Keratinocyte (primary cell): ENCODE results near the gene CLSTN3.

ENCODE experiments used
- CTCF ChIP-seq, 3 experiments: IDR thresholded peaks in 1 of 3; conservative IDR thresholded peaks in 1 of 3; optimal IDR thresholded peaks in 1 of 3; 2 replicates in 2 of 3; 3 replicates in 1 of 3; pipeline versions ENCODE3 to v1.5.1; 2011; ENCODE audit warnings: low read length in 3 of 3, mild to moderate bottlenecking in 3 of 3, moderate library complexity in 2 of 3, control low read depth in 1 of 3, inconsistent platforms in 1 of 3; ENCODE audit not compliant: insufficient read depth in 2 of 3; ENCODE audit errors: extremely low read depth in 1 of 3
- EZH2 ChIP-seq: IDR thresholded peaks from one replicate; pipeline ENCODE4 v1.6.1; 2012; ENCODE audit warnings: inconsistent platforms, mild to moderate bottlenecking, low read length, moderate library complexity

DNA sequence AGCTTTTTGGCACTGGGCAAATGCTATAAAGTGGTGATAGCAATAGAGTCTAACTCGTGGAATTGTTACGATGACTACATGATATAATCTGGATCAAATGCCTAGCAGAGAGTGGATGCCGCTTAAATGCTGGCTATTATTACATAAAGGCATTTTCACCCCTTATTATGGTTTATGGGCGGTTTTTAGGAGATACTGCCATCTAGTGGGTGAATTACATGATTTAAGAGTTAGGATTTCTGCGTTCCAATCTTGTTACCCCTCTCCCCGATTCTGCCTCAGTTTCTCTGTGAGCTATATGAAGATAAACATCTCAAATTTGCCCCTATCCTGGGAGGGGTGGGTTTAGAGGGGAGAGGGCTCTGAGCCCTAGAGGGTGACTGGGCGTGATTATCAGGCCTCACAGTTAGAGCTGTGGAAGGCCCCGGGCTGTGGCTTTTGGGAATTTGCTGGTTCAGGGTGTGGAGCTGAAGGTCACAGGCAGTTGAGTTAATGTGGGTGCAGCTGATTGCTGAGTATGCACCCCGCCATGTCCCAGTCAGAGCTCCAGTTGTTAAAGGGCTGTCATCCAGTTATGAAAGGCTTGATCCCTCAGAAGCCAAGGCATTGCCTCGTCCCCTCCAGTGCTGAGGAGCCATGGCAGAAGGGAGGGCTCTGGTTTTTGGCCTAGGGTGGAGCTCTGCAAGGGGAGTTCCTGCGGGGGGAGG, 14.4 kb downstream of the CLSTN3 start:
- TF ChIP-seq CTCF (optimal IDR thresholded peaks at IDR 0.05 in 1 of 3, IDR thresholded peaks at IDR 0.05 in 1 of 3, conservative IDR thresholded peaks at IDR 0.05 in 1 of 3; ENCODE audit: extremely low read depth in 1 of 3, insufficient read depth in 2 of 3, low read length in 3 of 3) (peak; percentile 5 to 45 (median 28)), EZH2 (no peak)
